Gastrocnemius medialis (tissue), 4 donors: ENCODE results near the gene RCOR1. TPM values are rescaled to one million over a fixed set of nuclear protein-coding genes. Genes with fewer than 3 reads are reported as not detected.

ENCODE experiments used
- ATAC-seq, 2 donors: fragments of 150-250 bp; one replicate each; pipeline ENCODE4 v1.9.1; 2016
- DNase-seq, 2 donors: peaks; one replicate each; pipeline ENCODE4 v3.0.0-alpha.2; 2019
- H3K27ac ChIP-seq, 4 donors: fragments of 200-600 bp; sonication (generic); 1 replicate in 1 of 4; 2 replicates in 3 of 4; pipeline ENCODE4 v1.5.1; 2016 to 2018; ENCODE audit warnings: mild to moderate bottlenecking in 2 of 4, moderate library complexity in 1 of 4
- H3K27me3 ChIP-seq, 3 donors: fragments of 200-600 bp; sonication (generic) in 2 of 3; 1 replicate in 1 of 3; 2 replicates in 2 of 3; pipeline versions ENCODE4 v1.5.1 to v1.6.0; 2016 to 2019; ENCODE audit warnings: mild to moderate bottlenecking in 1 of 3, moderate library complexity in 1 of 3
- H3K36me3 ChIP-seq, 2 donors: fragments of 200-600 bp; sonication (generic) in 1 of 2; one replicate each; pipeline ENCODE4 v1.5.1; 2017 to 2018
- H3K4me1 ChIP-seq, 2 donors: fragments of 200-600 bp; sonication (generic) in 1 of 2; one replicate each; pipeline ENCODE4 v1.5.1; 2016 to 2017; ENCODE audit warnings: mild to moderate bottlenecking in 2 of 2
- H3K4me3 ChIP-seq, 4 donors: fragments of 200-600 bp; sonication (generic) in 3 of 4; 1 replicate in 1 of 4; 2 replicates in 3 of 4; pipeline ENCODE4 v1.5.1; 2016 to 2019; ENCODE audit warnings: mild to moderate bottlenecking in 2 of 4
- H3K9me3 ChIP-seq, 3 donors: fragments of 200-600 bp; sonication (generic) in 2 of 3; 1 replicate in 1 of 3; 2 replicates in 2 of 3; pipeline ENCODE4 v1.5.1; 2016 to 2019
- CTCF ChIP-seq, 5 experiments: fragments of 450-650 bp in 3 of 5; fragments of 200-600 bp in 2 of 5; sonication (generic) in 2 of 5; IDR thresholded peaks in 4 of 5; conservative IDR thresholded peaks in 1 of 5; 1 replicate in 4 of 5; 2 replicates in 1 of 5; pipeline ENCODE4 v1.5.1; 2016 to 2019; ENCODE audit warnings: antibody characterized with exemption in 5 of 5, mild to moderate bottlenecking in 3 of 5, moderate library complexity in 3 of 5
- POLR2A ChIP-seq, 2 donors: fragments of 450-650 bp; IDR thresholded peaks; one replicate each; pipeline ENCODE4 v1.6.1; 2017; ENCODE audit warnings: antibody characterized with exemption in 2 of 2, mild to moderate bottlenecking in 2 of 2, moderate library complexity in 2 of 2
- in situ Hi-C, 4 donors: fragments of 200-750 bp; cut with MboI; loops; one replicate each; pipeline versions ENCODE4 v1.15.0 to v1.8.0; 2017; ENCODE audit warnings: low sequenced_read_pairs in 4 of 4
- intact Hi-C: fragments of 100-400 bp; cut with DNase I; formaldehyde crosslinking; loops from one replicate; pipeline ENCODE4 v1.15.1; 2023; ENCODE audit warnings: low total_unique reads
- total RNA-seq, 4 donors: library from RNA; depleted of rRNA; stranded (reverse); fragments of >200 nt; gene quantifications; one replicate each; pipeline versions ENCODE4 v1.1.0 to v1.2.3, GENCODE V29; 2016

The RCOR1 gene
- total RNA-seq, 4 donors from 2014 or later = 10.0 to 14.2 (median 12.1) TPM

GRCh38 chr14:102659797-102660196 is 67.3 kb downstream of the RCOR1 start:
- in situ Hi-C loops = no loop called here
- no peak overlapping the region for H3K4me3 ChIP-seq
- H3K36me3 ChIP-seq = no peaks in the 10 kb centered on the region
- H3K4me1 ChIP-seq = no peaks in the 10 kb centered on the region
- H3K27me3 ChIP-seq = no peaks in the 10 kb centered on the region
- H3K9me3 ChIP-seq = no peaks in the 10 kb centered on the region
- DNase-seq (no peak), ATAC-seq (no peak)
- no peak for TF ChIP-seq CTCF (IDR thresholded peaks at IDR 0.05 in 4 of 5, conservative IDR thresholded peaks at IDR 0.05 in 1 of 5)
- TF ChIP-seq POLR2A (IDR thresholded peaks at IDR 0.05) = no peak
- intact Hi-C loops = no loop called here
- H3K27ac ChIP-seq = no peak overlapping the region

- DNase-seq = no peak
- ATAC-seq = no peak
These were observed 69.2 kb downstream of the RCOR1 start for GRCh38 chr14:102661614-102662013.

GRCh38 chr14:102662636-102663430 is 70.4 kb downstream of the RCOR1 start:
- no peak overlapping the region for H3K27ac ChIP-seq
- H3K27me3 ChIP-seq = no peaks in the 10 kb centered on the region
- in situ Hi-C loops = no loop called here
- H3K36me3 ChIP-seq = no peaks in the 10 kb centered on the region
- H3K4me3 ChIP-seq = no peak overlapping the region
- H3K9me3 ChIP-seq = no peaks in the 10 kb centered on the region
- no peak for TF ChIP-seq CTCF (IDR thresholded peaks at IDR 0.05 in 4 of 5, conservative IDR thresholded peaks at IDR 0.05 in 1 of 5)
- TF ChIP-seq POLR2A (IDR thresholded peaks at IDR 0.05) = no peak
- intact Hi-C loops = no loop called here
- DNase-seq = no peak
- H3K4me1 ChIP-seq = no peaks in the 10 kb centered on the region
- no peak for ATAC-seq

More at GRCh38 chr14:102661614-102662013, 69.2 kb downstream of the RCOR1 start:
- in situ Hi-C loops (no loop called here), intact Hi-C loops (no loop called here)
- no peaks in the 10 kb centered on the region for H3K36me3 ChIP-seq
- H3K4me3 ChIP-seq = no peak overlapping the region
- no peak overlapping the region for H3K27ac ChIP-seq
- H3K4me1 ChIP-seq = no peaks in the 10 kb centered on the region
- H3K9me3 ChIP-seq = no peaks in the 10 kb centered on the region
- TF ChIP-seq POLR2A (IDR thresholded peaks at IDR 0.05) (no peak), CTCF (IDR thresholded peaks at IDR 0.05 in 4 of 5, conservative IDR thresholded peaks at IDR 0.05 in 1 of 5) (no peak)
- no peaks in the 10 kb centered on the region for H3K27me3 ChIP-seq

GRCh38 chr14:102663440-102663839 is 71.0 kb downstream of the RCOR1 start:
- intact Hi-C loops = no loop called here
- Histone ChIP-seq H3K27ac (no peak overlapping the region), H3K36me3 (no peaks in the 10 kb centered on the region), H3K4me1 (no peaks in the 10 kb centered on the region), H3K9me3 (no peaks in the 10 kb centered on the region), H3K27me3 (no peaks in the 10 kb centered on the region), H3K4me3 (no peak overlapping the region)
- ATAC-seq (no peak), DNase-seq (no peak)
- in situ Hi-C loops = no loop called here
- no peak for TF ChIP-seq POLR2A (IDR thresholded peaks at IDR 0.05)
- TF ChIP-seq CTCF (IDR thresholded peaks at IDR 0.05 in 4 of 5, conservative IDR thresholded peaks at IDR 0.05 in 1 of 5) = no peak
